Osteoblast (primary cell): ENCODE data around the gene VPS33A. TPM values are rescaled to one million over a fixed set of nuclear protein-coding genes. Genes with fewer than 3 reads are reported as not detected.

Experiments used
- DNase-seq: peaks from one replicate; pipeline ENCODE4 v3.0.0; 2011; ENCODE audit warnings: low spot score, mixed read lengths; ENCODE audit not compliant: insufficient read length; ENCODE audit errors: missing footprints
- H2AFZ ChIP-seq: 2 replicates; pipeline ENCODE4 v1.6.0; 2011; ENCODE audit warnings: mild to moderate bottlenecking, low read length
- H3K27ac ChIP-seq: 2 replicates; pipeline ENCODE4 v1.5.1; 2011; ENCODE audit warnings: mild to moderate bottlenecking, low read depth, low read length, moderate library complexity
- H3K27me3 ChIP-seq: 2 replicates; pipeline ENCODE4 v1.6.0; 2012; ENCODE audit warnings: mild to moderate bottlenecking, control low read depth, inconsistent platforms, low read length, moderate library complexity; ENCODE audit not compliant: insufficient read depth
- H3K36me3 ChIP-seq: 2 replicates; pipeline ENCODE4 v1.5.1; 2011; ENCODE audit warnings: mild to moderate bottlenecking, low read length, control low read depth, moderate library complexity; ENCODE audit not compliant: insufficient read depth
- H3K4me1 ChIP-seq: 2 replicates; pipeline ENCODE4 v1.5.1; 2011; ENCODE audit warnings: mild to moderate bottlenecking, low read length, control low read depth, moderate library complexity; ENCODE audit not compliant: insufficient read depth
- H3K4me2 ChIP-seq: 2 replicates; pipeline ENCODE4 v1.6.0; 2011; ENCODE audit warnings: mild to moderate bottlenecking, low read length; ENCODE audit not compliant: insufficient read depth
- H3K4me3 ChIP-seq: fragments of 200-600 bp; sonication (generic); 3 replicates; pipeline ENCODE4 v1.5.1; 2012; ENCODE audit warnings: mild to moderate bottlenecking, low read length, inconsistent platforms; ENCODE audit not compliant: insufficient read depth
- H3K79me2 ChIP-seq: 2 replicates; pipeline ENCODE4 v1.6.0; 2012; ENCODE audit warnings: mild to moderate bottlenecking, low read length, control low read depth, inconsistent platforms; ENCODE audit not compliant: insufficient read depth
- H3K9me3 ChIP-seq: 2 replicates; pipeline ENCODE4 v1.5.1; 2011; ENCODE audit warnings: low read depth, low read length, control low read depth
- H4K20me1 ChIP-seq: 2 replicates; pipeline ENCODE4 v1.6.0; 2012; ENCODE audit warnings: mild to moderate bottlenecking, low read length, control low read depth; ENCODE audit not compliant: insufficient read depth
- total RNA-seq: library from RNA; depleted of rRNA; stranded (reverse); fragments of >200 nt; gene quantifications from 2 replicates; pipeline ENCODE4 v1.2.3, GENCODE V29; 2012
- TF ChIP-seq, protein P1 (sequence below): IDR thresholded peaks from 2 replicates; pipeline ENCODE4 v1.5.1; 2011; ENCODE audit warnings: mild to moderate bottlenecking, low read depth, low read length, moderate library complexity; ENCODE audit errors: extremely low read depth

VPS33A gene
- total RNA-seq, 1 donor, result 18.5 TPM

GRCh38 chr12:122303068-122303467, 36.8 kb upstream of the VPS33A start:
- peaks cover under 1% of the 10 kb centered on the region for H4K20me1 ChIP-seq
- H3K27me3 ChIP-seq, result no peaks in the 10 kb centered on the region
- no peak overlapping the region for H3K27ac ChIP-seq
- H3K79me2 ChIP-seq, result no peaks in the 10 kb centered on the region
- H3K4me2 ChIP-seq, result no peak overlapping the region
- no peak overlapping the region for H3K4me3 ChIP-seq
- peaks cover 36% of the 10 kb centered on the region for H3K36me3 ChIP-seq
- TF ChIP-seq, protein P1, sequence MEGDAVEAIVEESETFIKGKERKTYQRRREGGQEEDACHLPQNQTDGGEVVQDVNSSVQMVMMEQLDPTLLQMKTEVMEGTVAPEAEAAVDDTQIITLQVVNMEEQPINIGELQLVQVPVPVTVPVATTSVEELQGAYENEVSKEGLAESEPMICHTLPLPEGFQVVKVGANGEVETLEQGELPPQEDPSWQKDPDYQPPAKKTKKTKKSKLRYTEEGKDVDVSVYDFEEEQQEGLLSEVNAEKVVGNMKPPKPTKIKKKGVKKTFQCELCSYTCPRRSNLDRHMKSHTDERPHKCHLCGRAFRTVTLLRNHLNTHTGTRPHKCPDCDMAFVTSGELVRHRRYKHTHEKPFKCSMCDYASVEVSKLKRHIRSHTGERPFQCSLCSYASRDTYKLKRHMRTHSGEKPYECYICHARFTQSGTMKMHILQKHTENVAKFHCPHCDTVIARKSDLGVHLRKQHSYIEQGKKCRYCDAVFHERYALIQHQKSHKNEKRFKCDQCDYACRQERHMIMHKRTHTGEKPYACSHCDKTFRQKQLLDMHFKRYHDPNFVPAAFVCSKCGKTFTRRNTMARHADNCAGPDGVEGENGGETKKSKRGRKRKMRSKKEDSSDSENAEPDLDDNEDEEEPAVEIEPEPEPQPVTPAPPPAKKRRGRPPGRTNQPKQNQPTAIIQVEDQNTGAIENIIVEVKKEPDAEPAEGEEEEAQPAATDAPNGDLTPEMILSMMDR, result no peak
- H3K9me3 ChIP-seq, result no peaks in the 10 kb centered on the region
- no peak overlapping the region for H2AFZ ChIP-seq
- DNase-seq, result no peak
- H3K4me1 ChIP-seq, result peaks cover 6% of the 10 kb centered on the region

GRCh38 chr12:122298071-122298748, 31.9 kb upstream of the VPS33A start:
- no peaks in the 10 kb centered on the region for H3K79me2 ChIP-seq
- H2AFZ ChIP-seq, result no peak overlapping the region
- H3K4me2 ChIP-seq, result no peak overlapping the region
- H3K36me3 ChIP-seq, result peaks cover 40% of the 10 kb centered on the region
- TF ChIP-seq, protein P1, result no peak
- H3K27ac ChIP-seq, result no peak overlapping the region
- H3K4me1 ChIP-seq, result peaks cover 5% of the 10 kb centered on the region
- H4K20me1 ChIP-seq, result no peaks in the 10 kb centered on the region
- DNase-seq, result no peak
- no peak overlapping the region for H3K4me3 ChIP-seq
- no peaks in the 10 kb centered on the region for H3K27me3 ChIP-seq
- no peaks in the 10 kb centered on the region for H3K9me3 ChIP-seq

GRCh38 chr12:122297494-122297893, 31.2 kb upstream of the VPS33A start:
- no peak for DNase-seq
- TF ChIP-seq, protein P1, result no peak

GRCh38 chr12:122295877-122296276, 29.6 kb upstream of the VPS33A start:
- no peak for DNase-seq
- Histone ChIP-seq H3K4me1 (peaks cover 2% of the 10 kb centered on the region), H3K27me3 (no peaks in the 10 kb centered on the region), H3K4me2 (no peak overlapping the region), H3K79me2 (no peaks in the 10 kb centered on the region), H3K36me3 (peaks cover 39% of the 10 kb centered on the region), H2AFZ (no peak overlapping the region), H3K9me3 (no peaks in the 10 kb centered on the region), H3K4me3 (no peak overlapping the region), H3K27ac (no peak overlapping the region), H4K20me1 (no peaks in the 10 kb centered on the region)
- TF ChIP-seq, protein P1, result no peak

More at GRCh38 chr12:122297494-122297893, 31.2 kb upstream of the VPS33A start:
- H3K4me2 ChIP-seq, result no peak overlapping the region
- H3K27ac ChIP-seq, result no peak overlapping the region
- peaks cover 40% of the 10 kb centered on the region for H3K36me3 ChIP-seq
- no peaks in the 10 kb centered on the region for H3K79me2 ChIP-seq
- no peak overlapping the region for H2AFZ ChIP-seq
- peaks cover 5% of the 10 kb centered on the region for H3K4me1 ChIP-seq
- no peak overlapping the region for H3K4me3 ChIP-seq
- no peaks in the 10 kb centered on the region for H3K27me3 ChIP-seq
- no peaks in the 10 kb centered on the region for H3K9me3 ChIP-seq
- no peaks in the 10 kb centered on the region for H4K20me1 ChIP-seq
